ENCODE data around the gene ICOSLG. TPM values are rescaled to one million over a fixed set of nuclear protein-coding genes. Genes with fewer than 3 reads are reported as not detected.

ICOSLG gene
- total and polyA plus RNA-seq, 2 of the 13 experiments (the other 11 are each of a cell fraction or from before 2014, with no cell fraction given): 0.51 to 1.3 TPM

- no peak for TF ChIP-seq ZSCAN5A (CRISPR knock-in tag; IDR thresholded peaks at IDR 0.05; ENCODE audit: borderline replicate concordance)
- no peak for TF ChIP-seq HOXD1 (CRISPR knock-in tag; IDR thresholded peaks at IDR 0.05)
- no peak for TF ChIP-seq RCOR2 (CRISPR knock-in tag; IDR thresholded peaks at IDR 0.05)
- TF ChIP-seq, protein P1, sequence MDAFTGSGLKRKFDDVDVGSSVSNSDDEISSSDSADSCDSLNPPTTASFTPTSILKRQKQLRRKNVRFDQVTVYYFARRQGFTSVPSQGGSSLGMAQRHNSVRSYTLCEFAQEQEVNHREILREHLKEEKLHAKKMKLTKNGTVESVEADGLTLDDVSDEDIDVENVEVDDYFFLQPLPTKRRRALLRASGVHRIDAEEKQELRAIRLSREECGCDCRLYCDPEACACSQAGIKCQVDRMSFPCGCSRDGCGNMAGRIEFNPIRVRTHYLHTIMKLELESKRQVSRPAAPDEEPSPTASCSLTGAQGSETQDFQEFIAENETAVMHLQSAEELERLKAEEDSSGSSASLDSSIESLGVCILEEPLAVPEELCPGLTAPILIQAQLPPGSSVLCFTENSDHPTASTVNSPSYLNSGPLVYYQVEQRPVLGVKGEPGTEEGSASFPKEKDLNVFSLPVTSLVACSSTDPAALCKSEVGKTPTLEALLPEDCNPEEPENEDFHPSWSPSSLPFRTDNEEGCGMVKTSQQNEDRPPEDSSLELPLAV (CRISPR knock-in tag; conservative IDR thresholded peaks at IDR 0.05; ENCODE audit: low read depth): no peak
- no peak for TF ChIP-seq NAIF1 (CRISPR knock-in tag; IDR thresholded peaks at IDR 0.05; ENCODE audit: borderline replicate concordance)
- no peak for TF ChIP-seq ZNF382 (CRISPR knock-in tag; IDR thresholded peaks at IDR 0.05; ENCODE audit: borderline replicate concordance)
- TF ChIP-seq, protein P2, sequence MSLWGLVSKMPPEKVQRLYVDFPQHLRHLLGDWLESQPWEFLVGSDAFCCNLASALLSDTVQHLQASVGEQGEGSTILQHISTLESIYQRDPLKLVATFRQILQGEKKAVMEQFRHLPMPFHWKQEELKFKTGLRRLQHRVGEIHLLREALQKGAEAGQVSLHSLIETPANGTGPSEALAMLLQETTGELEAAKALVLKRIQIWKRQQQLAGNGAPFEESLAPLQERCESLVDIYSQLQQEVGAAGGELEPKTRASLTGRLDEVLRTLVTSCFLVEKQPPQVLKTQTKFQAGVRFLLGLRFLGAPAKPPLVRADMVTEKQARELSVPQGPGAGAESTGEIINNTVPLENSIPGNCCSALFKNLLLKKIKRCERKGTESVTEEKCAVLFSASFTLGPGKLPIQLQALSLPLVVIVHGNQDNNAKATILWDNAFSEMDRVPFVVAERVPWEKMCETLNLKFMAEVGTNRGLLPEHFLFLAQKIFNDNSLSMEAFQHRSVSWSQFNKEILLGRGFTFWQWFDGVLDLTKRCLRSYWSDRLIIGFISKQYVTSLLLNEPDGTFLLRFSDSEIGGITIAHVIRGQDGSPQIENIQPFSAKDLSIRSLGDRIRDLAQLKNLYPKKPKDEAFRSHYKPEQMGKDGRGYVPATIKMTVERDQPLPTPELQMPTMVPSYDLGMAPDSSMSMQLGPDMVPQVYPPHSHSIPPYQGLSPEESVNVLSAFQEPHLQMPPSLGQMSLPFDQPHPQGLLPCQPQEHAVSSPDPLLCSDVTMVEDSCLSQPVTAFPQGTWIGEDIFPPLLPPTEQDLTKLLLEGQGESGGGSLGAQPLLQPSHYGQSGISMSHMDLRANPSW (CRISPR knock-in tag; IDR thresholded peaks at IDR 0.05; ENCODE audit: borderline replicate concordance): no peak
- TF ChIP-seq ZNF614 (CRISPR knock-in tag; IDR thresholded peaks at IDR 0.05; ENCODE audit: borderline replicate concordance): no peak
- TF ChIP-seq SP2 (CRISPR knock-in tag; IDR thresholded peaks at IDR 0.05): no peak
- TF ChIP-seq KLF12 (CRISPR knock-in tag; IDR thresholded peaks at IDR 0.05; ENCODE audit: borderline replicate concordance): no peak
- TF ChIP-seq ADNP (CRISPR knock-in tag; IDR thresholded peaks at IDR 0.05): no peak
- TF ChIP-seq ZNF124 (CRISPR knock-in tag; IDR thresholded peaks at IDR 0.05): no peak
- no peak for TF ChIP-seq ZFY (CRISPR knock-in tag; IDR thresholded peaks at IDR 0.05)
- peak; percentile 14; the same call in 1 of the 2 replicates for TF ChIP-seq HNF4A (CRISPR knock-in tag; IDR thresholded peaks at IDR 0.05)
Measured at GRCh38 chr21:44258056-44258725, 17.4 kb upstream of the ICOSLG start (continued).
